Activated naive CD4-positive, alpha-beta T cell treated with anti-CD3 and anti-CD28 coated beads, Interleukin-2, amount 50 U/mL, for 72 hours (primary cell): ENCODE results near the gene MB21D2. TPM values are rescaled to one million over a fixed set of nuclear protein-coding genes. Genes with fewer than 3 reads are reported as not detected.
"Not testable (repeated sequence)": the region's sequence is repeated elsewhere in the genome, so short reads cannot be mapped to it uniquely, and the experiment has no call there.

Source experiments
- ATAC-seq, 2 donors: fragments of 150-1000 bp; cut with Tn5 transposase; 2 replicates each; pipeline ENCODE4 v1.10.0; 2021; ENCODE audit warnings: mild to moderate bottlenecking in 2 of 2, moderate library complexity in 2 of 2
- DNase-seq, 2 donors: peaks; one replicate each; pipeline ENCODE4 v3.0.0; 2021 to 2022; ENCODE audit warnings: low spot score in 2 of 2
- H3K27ac Mint-ChIP-seq, 2 donors: one replicate each; pipeline ENCODE4 v1.8.0; 2022; ENCODE audit warnings: mild to moderate bottlenecking in 2 of 2, mixed read lengths in 2 of 2
- H3K36me3 Mint-ChIP-seq, 2 donors: one replicate each; pipeline ENCODE4 v1.8.0; 2022; ENCODE audit warnings: mixed read lengths in 2 of 2
- H3K9me3 Mint-ChIP-seq, 2 donors: one replicate each; pipeline ENCODE4 v1.8.0; 2022; ENCODE audit warnings: mixed read lengths in 2 of 2
- total RNA-seq, 2 donors: library from RNA; stranded (reverse); gene quantifications; one replicate each; pipeline ENCODE4 v1.2.3, GENCODE V29; 2022

The MB21D2 gene
- total RNA-seq, 2 donors from 2014 or later: 1.5 to 3.7 TPM

- peaks cover 12 to 13% of the 10 kb centered on the region in 2 donors for H3K9me3 Mint-ChIP-seq
- DNase-seq, H3K27ac Mint-ChIP-seq, ATAC-seq: not testable (repeated sequence)
- H3K36me3 Mint-ChIP-seq: peaks cover 13% of the 10 kb centered on the region in 2 donors
These were observed 143.3 kb downstream of the MB21D2 start for GRCh38 chr3:192774341-192774740.

GRCh38 chr3:192772240-192772894 lies 145.3 kb downstream of the MB21D2 start:
- ATAC-seq: no peak
- DNase-seq: no peak
- Mint-ChIP-seq H3K27ac (no peak overlapping the region), H3K36me3 (peaks cover 13% of the 10 kb centered on the region in 2 donors), H3K9me3 (peaks cover 12 to 13% of the 10 kb centered on the region in 2 donors)

- ATAC-seq (no peak), DNase-seq (no peak)
- Mint-ChIP-seq H3K27ac (no peak overlapping the region), H3K9me3 (peaks cover 0 to 9% of the 10 kb centered on the region in 2 donors), H3K36me3 (peaks cover 0 to 4% of the 10 kb centered on the region in 2 donors)
These were observed 159.0 kb downstream of the MB21D2 start for GRCh38 chr3:192758654-192759053.

- DNase-seq (no peak), ATAC-seq (no peak)
- Mint-ChIP-seq H3K9me3 (peaks cover 0 to 3% of the 10 kb centered on the region in 2 donors), H3K36me3 (peaks cover 0 to 6% of the 10 kb centered on the region in 2 donors), H3K27ac (no peak overlapping the region)
These were observed 166.5 kb downstream of the MB21D2 start for GRCh38 chr3:192751148-192751547.

GRCh38 chr3:192750201-192750600 lies 167.5 kb downstream of the MB21D2 start:
- H3K9me3 Mint-ChIP-seq: peaks cover 1 to 4% of the 10 kb centered on the region in 2 donors
- ATAC-seq: no peak
- no peak overlapping the region for H3K27ac Mint-ChIP-seq

GRCh38 chr3:192747746-192748145 lies 169.9 kb downstream of the MB21D2 start:
- ATAC-seq (no peak), DNase-seq (no peak)
- no peak overlapping the region for H3K27ac Mint-ChIP-seq
- peaks cover 5 to 6% of the 10 kb centered on the region in 2 donors for H3K36me3 Mint-ChIP-seq
- peaks cover 3 to 4% of the 10 kb centered on the region in 2 donors for H3K9me3 Mint-ChIP-seq

More at GRCh38 chr3:192750201-192750600, 167.5 kb downstream of the MB21D2 start:
- DNase-seq: no peak
- peaks cover 2 to 6% of the 10 kb centered on the region in 2 donors for H3K36me3 Mint-ChIP-seq

GRCh38 chr3:192747145-192747544 lies 170.5 kb downstream of the MB21D2 start:
- no peak for DNase-seq
- Mint-ChIP-seq H3K9me3 (peaks cover 3 to 4% of the 10 kb centered on the region in 2 donors), H3K36me3 (peaks cover 5 to 6% of the 10 kb centered on the region in 2 donors), H3K27ac (no peak overlapping the region)
- no peak for ATAC-seq

Other genes starting within 250 kb of the MB21D2 start
- not detected for gene FGF12, start 190.3 kb downstream of the MB21D2 start, total RNA-seq